Sigmoid colon (tissue), 4 donors: ENCODE measurements around the gene CDC14B.

Experiments
- CTCF ChIP-seq, 4 experiments: fragments of 450-650 bp in 3 of 4; fragments of 200-600 bp in 1 of 4; IDR thresholded peaks; one replicate each; pipeline ENCODE4 v1.5.1; 2016 to 2019; ENCODE audit warnings: antibody characterized with exemption in 4 of 4, mild to moderate bottlenecking in 3 of 4, moderate library complexity in 2 of 4
- EP300 ChIP-seq, 4 donors: sonication (generic); formaldehyde crosslinking; IDR thresholded peaks; one replicate each; pipeline ENCODE4 v1.6.1; 2017; ENCODE audit warnings: antibody characterized with exemption in 4 of 4

- no peak for TF ChIP-seq EP300 (IDR thresholded peaks at IDR 0.05)
- no peak for TF ChIP-seq CTCF (IDR thresholded peaks at IDR 0.05)
Measured at GRCh38 chr9:96482476-96482875, 137.2 kb downstream of the CDC14B start.
